Thymus (tissue), 11 donors: ENCODE measurements around the gene PMS2. TPM values are rescaled to one million over a fixed set of nuclear protein-coding genes. Genes with fewer than 3 reads are reported as not detected.
"Not testable (repeated sequence)": the region's sequence is repeated elsewhere in the genome, so short reads cannot be mapped to it uniquely, and the experiment has no call there.

ENCODE experiments used
- DNase-seq, 9 donors: peaks; one replicate each; pipeline ENCODE4 v3.0.0-alpha.2; 2013; ENCODE audit warnings: low spot score in 9 of 9, low read depth in 6 of 9, missing footprints in 1 of 9
- H3K27ac ChIP-seq, 2 donors: one replicate each; pipeline ENCODE4 v1.5.1; 2013; ENCODE audit warnings: control low read depth in 1 of 2, low read depth in 1 of 2, low read length in 1 of 2, mild to moderate bottlenecking in 1 of 2, moderate library complexity in 1 of 2
- H3K27me3 ChIP-seq, 2 donors: one replicate each; pipeline ENCODE4 v1.5.1; 2013; ENCODE audit warnings: low read length in 1 of 2; ENCODE audit not compliant: control insufficient read depth in 2 of 2, insufficient read depth in 1 of 2
- H3K36me3 ChIP-seq, 2 donors: one replicate each; pipeline ENCODE4 v1.5.1; 2013; ENCODE audit warnings: low read length in 1 of 2, mild to moderate bottlenecking in 1 of 2, moderate library complexity in 1 of 2; ENCODE audit not compliant: control insufficient read depth in 2 of 2, insufficient read depth in 2 of 2
- H3K4me1 ChIP-seq, 2 donors: one replicate each; pipeline ENCODE4 v1.5.1; 2013; ENCODE audit warnings: low read length in 2 of 2; ENCODE audit not compliant: control insufficient read depth in 2 of 2, insufficient read depth in 2 of 2
- H3K4me3 ChIP-seq, 2 donors: one replicate each; pipeline ENCODE4 v1.5.1; 2013; ENCODE audit warnings: low read length in 2 of 2, control low read depth in 1 of 2, mild to moderate bottlenecking in 1 of 2
- H3K9me3 ChIP-seq, 2 donors: one replicate each; pipeline ENCODE4 v1.5.1; 2013; ENCODE audit warnings: low read length in 1 of 2, mild to moderate bottlenecking in 1 of 2; ENCODE audit not compliant: control insufficient read depth in 2 of 2, insufficient read depth in 1 of 2
- WGBS: extraction: QIAGEN DNeasy Blood & Tissue Kit; methylation state at CpG from one replicate; pipeline ENCODE4 v1.1.7; 2013; 5-methylcytosine and 5-hydroxymethylcytosine counted together
- polyA plus RNA-seq: library from polyadenylated mRNA; stranded (reverse); fragments of 200-250 nt; gene quantifications from one replicate; pipeline ENCODE4 v1.2.3, GENCODE V29; 2013
- total RNA-seq: library from RNA; stranded (reverse); fragments of 120-200 nt; gene quantifications from one replicate; pipeline ENCODE4 v1.2.4, GENCODE V29; 2013
- donor health status: healthy.

PMS2 gene
- total and polyA plus RNA-seq, 2 donors: 8.3 to 15.2 TPM

GRCh38 chr7:5931250-5931649, 77.6 kb downstream of the PMS2 start:
- H3K4me3 ChIP-seq, H3K4me1 ChIP-seq, H3K27me3 ChIP-seq, H3K9me3 ChIP-seq, H3K27ac ChIP-seq, H3K36me3 ChIP-seq, DNase-seq: not testable (repeated sequence)
- over 99% methylated on average over 14 of the region's 14 CpGs for WGBS

DNA sequence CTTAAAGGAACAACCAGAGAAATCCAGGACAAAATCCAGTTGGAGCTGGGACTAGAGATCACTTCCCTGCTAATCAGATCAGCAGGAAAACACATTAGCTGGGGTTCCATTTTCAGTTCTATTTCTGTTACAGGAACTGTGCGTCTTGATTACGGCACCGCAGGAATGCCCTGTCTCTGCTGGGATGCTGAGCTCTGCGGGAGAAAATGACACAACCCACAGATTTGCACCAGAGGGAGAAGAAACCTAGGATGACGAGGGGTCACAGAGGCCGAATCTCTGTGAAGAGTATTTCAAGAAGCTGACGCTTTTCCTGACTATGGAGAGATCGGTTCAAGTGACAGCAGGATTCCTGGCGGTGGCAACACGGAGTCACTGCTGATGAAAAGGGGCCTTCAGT, 78.6 kb downstream of the PMS2 start:
- not testable (repeated sequence) for H3K36me3 ChIP-seq, H3K9me3 ChIP-seq, H3K27ac ChIP-seq, H3K4me3 ChIP-seq, H3K4me1 ChIP-seq, H3K27me3 ChIP-seq, DNase-seq
- WGBS: 100% methylated on average over 1 of the region's 10 CpGs

DNA sequence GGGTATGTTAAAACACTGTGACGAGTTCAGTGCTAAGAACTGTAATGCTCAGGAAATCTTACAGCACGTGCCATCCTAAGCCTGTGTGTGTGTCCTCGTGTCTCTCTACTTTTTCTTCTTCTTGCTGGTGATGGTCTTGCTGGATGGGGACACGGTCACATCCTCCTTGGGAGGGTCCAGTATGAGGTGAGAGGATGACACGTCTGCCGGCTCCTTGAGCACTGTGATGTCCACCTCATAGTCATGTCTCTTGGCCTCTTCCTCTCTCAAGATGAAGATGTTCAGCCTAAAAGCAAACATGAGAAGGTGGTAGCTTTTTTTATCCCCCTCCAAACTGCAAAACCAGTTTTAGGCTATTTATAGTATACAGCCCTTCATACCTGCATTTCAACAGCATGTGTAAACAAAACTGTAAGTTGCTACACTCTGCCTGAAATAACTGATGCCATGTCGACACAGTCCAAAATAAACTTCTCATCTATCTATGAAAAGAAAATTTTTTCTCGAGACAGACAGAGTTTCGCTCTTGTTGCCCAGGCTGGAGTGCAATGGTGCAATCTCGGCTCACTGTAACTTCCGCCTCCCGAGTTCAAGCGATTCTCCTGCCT, 82.5 kb downstream of the PMS2 start:
- DNase-seq, H3K36me3 ChIP-seq, H3K9me3 ChIP-seq, H3K4me1 ChIP-seq, H3K4me3 ChIP-seq, H3K27ac ChIP-seq, H3K27me3 ChIP-seq: not testable (repeated sequence)
- WGBS: 100% methylated on average over 2 of the region's 13 CpGs

DNA sequence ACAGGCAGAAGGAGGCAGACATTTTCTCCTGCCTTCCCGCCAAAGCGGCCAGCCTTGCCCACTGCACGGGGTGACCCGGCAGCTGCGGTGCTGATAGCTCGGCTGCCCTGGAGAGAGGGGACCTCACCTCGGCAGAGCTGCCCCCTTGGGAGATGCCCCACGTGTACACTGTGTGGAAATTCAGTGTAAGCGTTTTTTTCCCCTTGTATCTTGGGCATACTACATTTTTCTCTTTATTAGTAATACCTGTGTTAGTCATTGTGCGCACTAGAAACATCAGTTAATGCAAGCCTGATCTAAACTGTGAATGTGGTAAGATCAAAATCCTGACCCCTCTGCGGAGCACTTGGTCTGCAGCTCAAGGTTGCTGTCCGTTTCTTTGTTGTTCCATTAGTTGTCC, 84.2 kb downstream of the PMS2 start:
- 100% methylated on average over 1 of the region's 12 CpGs for WGBS
- not testable (repeated sequence) for H3K4me3 ChIP-seq, H3K36me3 ChIP-seq, H3K27ac ChIP-seq, H3K27me3 ChIP-seq, DNase-seq, H3K4me1 ChIP-seq, H3K9me3 ChIP-seq

DNA sequence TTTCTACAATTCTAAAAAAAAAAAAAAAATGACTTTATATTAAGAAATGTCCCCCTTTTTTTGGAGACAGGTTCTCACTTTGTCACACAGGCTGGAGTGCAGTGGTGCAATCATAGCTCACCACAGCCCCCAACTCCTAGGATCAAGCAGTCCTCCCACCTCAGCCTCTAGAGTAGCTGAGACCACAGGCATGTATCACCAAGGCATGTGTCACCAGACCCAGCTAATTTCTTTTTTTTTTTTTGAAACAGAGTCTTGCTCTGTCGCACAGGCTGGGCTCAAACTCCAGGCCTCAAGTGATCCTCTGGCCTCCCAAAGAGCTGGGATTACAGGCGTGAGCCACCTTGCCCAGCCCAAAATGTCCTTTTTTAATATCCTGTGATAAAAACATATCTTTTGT, 84.7 kb downstream of the PMS2 start:
- H3K36me3 ChIP-seq, H3K4me1 ChIP-seq, H3K27me3 ChIP-seq, H3K9me3 ChIP-seq, H3K4me3 ChIP-seq, H3K27ac ChIP-seq, DNase-seq: not testable (repeated sequence)
- 88% methylated on average over 1 of the region's 2 CpGs for WGBS

Other genes with a start within 250 kb of the PMS2 start
- gene RNF216, start 227.4 kb downstream of the PMS2 start, total RNA-seq: 15.9 TPM
- 19.2 TPM for gene RNF216, start 227.4 kb downstream of the PMS2 start, polyA plus RNA-seq
- 0.33 TPM for gene OCM, start 128.3 kb downstream of the PMS2 start, total RNA-seq
- 3.4 TPM for gene OCM, start 128.3 kb downstream of the PMS2 start, polyA plus RNA-seq
- gene CCZ1, start 110.3 kb downstream of the PMS2 start, total RNA-seq: 46.4 TPM
- 63.6 TPM for gene CCZ1, start 110.3 kb downstream of the PMS2 start, polyA plus RNA-seq
- not detected for gene RSPH10B, start 38.4 kb downstream of the PMS2 start, total RNA-seq
- 0.25 TPM for gene RSPH10B, start 38.4 kb downstream of the PMS2 start, polyA plus RNA-seq
- 40.6 TPM for gene AIMP2, start 223 bp upstream of the PMS2 start, total RNA-seq
- gene AIMP2, start 223 bp upstream of the PMS2 start, polyA plus RNA-seq: 34.0 TPM
- 0.05 TPM for gene ANKRD61, start 22.3 kb upstream of the PMS2 start, total RNA-seq
- gene ANKRD61, start 22.3 kb upstream of the PMS2 start, polyA plus RNA-seq: 0.21 TPM
- 29.9 TPM for gene EIF2AK1, start 50.1 kb upstream of the PMS2 start, total RNA-seq
- 60.4 TPM for gene EIF2AK1, start 50.1 kb upstream of the PMS2 start, polyA plus RNA-seq
- 3.5 TPM for gene USP42, start 95.9 kb upstream of the PMS2 start, total RNA-seq
- gene USP42, start 95.9 kb upstream of the PMS2 start, polyA plus RNA-seq: 6.3 TPM